Upper lobe of left lung (tissue), 4 donors: ENCODE data around the gene KIF1A.

Experiments
- CTCF ChIP-seq, 6 experiments: fragments of 450-650 bp in 4 of 6; fragments of 200-600 bp in 2 of 6; sonication (generic) in 2 of 6; IDR thresholded peaks; one replicate each; pipeline ENCODE4 v1.5.1; 2016 to 2019; ENCODE audit warnings: antibody characterized with exemption in 6 of 6
- EP300 ChIP-seq, 4 donors: sonication (generic); formaldehyde crosslinking; IDR thresholded peaks; one replicate each; pipeline ENCODE4 v1.5.1; 2017; ENCODE audit warnings: antibody characterized with exemption in 4 of 4, control low read depth in 2 of 4
- POLR2A ChIP-seq, 4 donors: fragments of 450-650 bp; IDR thresholded peaks; one replicate each; pipeline ENCODE4 v1.5.1; 2016 to 2017; ENCODE audit warnings: antibody characterized with exemption in 4 of 4, mild to moderate bottlenecking in 2 of 4
- POLR2AphosphoS5 ChIP-seq, 2 donors: sonication (generic); formaldehyde crosslinking; IDR thresholded peaks; one replicate each; pipeline ENCODE4 v1.5.1; 2017; ENCODE audit warnings: antibody characterized with exemption in 2 of 2

GRCh38 chr2:240798327-240798905, 21.6 kb downstream of the KIF1A start:
- TF ChIP-seq POLR2A (IDR thresholded peaks at IDR 0.05) = no peak
- TF ChIP-seq CTCF (IDR thresholded peaks at IDR 0.05) = no peak
- no peak for TF ChIP-seq POLR2AphosphoS5 (IDR thresholded peaks at IDR 0.05)
- TF ChIP-seq EP300 (IDR thresholded peaks at IDR 0.05) = no peak
